ENCODE measurements around the gene TGDS.

TGDS gene

DNA sequence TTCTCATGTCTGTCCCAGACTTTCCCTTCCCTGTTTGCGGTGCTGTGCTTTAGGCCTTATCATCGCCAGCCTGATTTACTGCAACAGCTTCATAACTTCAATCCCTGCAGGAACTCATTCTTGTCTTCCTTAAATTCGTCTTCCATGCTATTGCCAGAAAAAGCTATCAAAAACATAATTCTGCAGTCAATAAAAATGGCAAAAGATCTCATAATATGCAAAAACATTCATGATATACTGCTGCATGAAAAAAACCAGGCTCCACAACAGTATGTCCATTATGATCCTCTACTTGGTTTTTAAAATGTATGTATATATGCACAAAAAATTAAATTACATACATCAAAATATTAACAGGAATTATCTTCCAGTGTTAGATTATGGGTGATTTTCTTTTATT is 28.4 kb downstream of the TGDS start:
- H3K4me3 ChIP-seq (ENCODE audit: low read depth, low read length), result no peak overlapping the region
- no peak for DNase-seq (ENCODE audit: low read depth)
- TF ChIP-seq, protein P1, sequence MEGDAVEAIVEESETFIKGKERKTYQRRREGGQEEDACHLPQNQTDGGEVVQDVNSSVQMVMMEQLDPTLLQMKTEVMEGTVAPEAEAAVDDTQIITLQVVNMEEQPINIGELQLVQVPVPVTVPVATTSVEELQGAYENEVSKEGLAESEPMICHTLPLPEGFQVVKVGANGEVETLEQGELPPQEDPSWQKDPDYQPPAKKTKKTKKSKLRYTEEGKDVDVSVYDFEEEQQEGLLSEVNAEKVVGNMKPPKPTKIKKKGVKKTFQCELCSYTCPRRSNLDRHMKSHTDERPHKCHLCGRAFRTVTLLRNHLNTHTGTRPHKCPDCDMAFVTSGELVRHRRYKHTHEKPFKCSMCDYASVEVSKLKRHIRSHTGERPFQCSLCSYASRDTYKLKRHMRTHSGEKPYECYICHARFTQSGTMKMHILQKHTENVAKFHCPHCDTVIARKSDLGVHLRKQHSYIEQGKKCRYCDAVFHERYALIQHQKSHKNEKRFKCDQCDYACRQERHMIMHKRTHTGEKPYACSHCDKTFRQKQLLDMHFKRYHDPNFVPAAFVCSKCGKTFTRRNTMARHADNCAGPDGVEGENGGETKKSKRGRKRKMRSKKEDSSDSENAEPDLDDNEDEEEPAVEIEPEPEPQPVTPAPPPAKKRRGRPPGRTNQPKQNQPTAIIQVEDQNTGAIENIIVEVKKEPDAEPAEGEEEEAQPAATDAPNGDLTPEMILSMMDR (IDR thresholded peaks at IDR 0.05; ENCODE audit: insufficient read depth, low read depth, low read length, missing control alignments), result no peak

DNA sequence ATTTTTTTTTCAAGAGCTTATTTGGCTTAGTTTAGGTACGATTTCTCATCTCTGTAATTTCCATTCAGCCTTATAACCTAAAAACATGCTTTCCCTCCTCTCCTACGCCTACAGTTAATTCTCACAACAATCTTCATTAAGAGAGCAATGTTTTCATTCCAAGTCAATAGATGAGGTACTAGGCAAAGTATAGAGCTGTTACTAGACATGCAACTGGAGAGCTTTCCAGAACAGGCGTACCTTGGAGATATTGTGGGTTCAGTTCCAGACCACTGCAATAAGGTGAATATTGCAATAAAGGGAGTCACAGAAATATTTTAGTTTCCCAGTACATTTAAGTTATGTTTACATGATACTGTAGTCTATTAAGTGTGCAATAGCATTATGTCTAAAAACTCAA is 34.8 kb downstream of the TGDS start:
- TF ChIP-seq, protein P1 (IDR thresholded peaks at IDR 0.05; ENCODE audit: insufficient read depth, low read depth, low read length, missing control alignments), result no peak
- no peak for DNase-seq (ENCODE audit: low read depth)
- H3K4me3 ChIP-seq (ENCODE audit: low read depth, low read length), result no peak overlapping the region

DNA sequence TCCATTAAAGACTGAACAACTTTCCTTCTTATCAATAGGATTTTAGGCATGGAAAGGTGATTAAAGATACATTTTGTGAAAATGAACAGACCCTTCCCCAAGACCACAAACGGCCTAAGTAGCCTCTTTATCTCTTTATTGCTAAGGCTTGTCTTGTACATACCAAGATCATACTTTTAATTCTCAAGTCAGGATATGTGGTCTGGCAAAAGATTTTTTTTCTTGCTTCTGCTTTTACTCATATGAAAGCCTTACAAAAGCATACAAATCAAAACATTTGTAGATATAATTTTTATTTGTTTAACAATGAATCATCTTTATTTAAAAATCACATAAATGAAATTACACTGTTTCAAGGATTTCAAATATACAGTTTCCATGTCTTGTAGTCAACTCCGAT is 35.8 kb downstream of the TGDS start:
- H3K4me3 ChIP-seq (ENCODE audit: low read depth, low read length), result no peak overlapping the region
- DNase-seq (ENCODE audit: low read depth), result no peak
- TF ChIP-seq, protein P1 (IDR thresholded peaks at IDR 0.05; ENCODE audit: insufficient read depth, low read depth, low read length, missing control alignments), result no peak

DNA sequence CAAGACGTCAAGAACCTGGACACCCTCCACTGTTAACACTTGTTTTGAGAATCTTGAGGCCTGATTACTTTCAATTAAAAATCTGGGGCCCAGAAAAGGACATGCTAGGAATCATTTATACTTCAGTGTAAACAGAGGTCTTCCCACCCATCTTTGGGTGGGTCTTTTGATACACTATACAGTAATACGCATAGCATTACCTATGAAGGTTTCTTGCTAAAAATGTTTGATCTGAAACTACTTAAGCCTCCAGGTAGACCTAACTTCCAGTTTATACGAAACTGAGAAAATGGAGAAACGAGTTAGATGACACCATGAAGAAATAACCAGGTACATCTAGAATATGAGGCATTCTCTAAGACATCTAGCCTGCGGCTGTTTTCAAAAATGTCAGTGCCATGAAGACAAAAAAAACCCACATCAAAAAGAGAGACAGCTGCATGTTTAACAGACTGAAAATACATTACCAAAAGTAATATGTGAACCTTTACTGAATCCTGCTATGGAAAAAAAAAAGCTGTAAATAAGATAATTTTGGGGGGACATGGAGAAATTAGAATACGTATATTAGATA is 36.6 kb downstream of the TGDS start:
- H3K4me3 ChIP-seq (ENCODE audit: low read depth, low read length), result no peak overlapping the region
- DNase-seq (ENCODE audit: low read depth), result no peak
- TF ChIP-seq, protein P1 (IDR thresholded peaks at IDR 0.05; ENCODE audit: insufficient read depth, low read depth, low read length, missing control alignments), result no peak

DNA sequence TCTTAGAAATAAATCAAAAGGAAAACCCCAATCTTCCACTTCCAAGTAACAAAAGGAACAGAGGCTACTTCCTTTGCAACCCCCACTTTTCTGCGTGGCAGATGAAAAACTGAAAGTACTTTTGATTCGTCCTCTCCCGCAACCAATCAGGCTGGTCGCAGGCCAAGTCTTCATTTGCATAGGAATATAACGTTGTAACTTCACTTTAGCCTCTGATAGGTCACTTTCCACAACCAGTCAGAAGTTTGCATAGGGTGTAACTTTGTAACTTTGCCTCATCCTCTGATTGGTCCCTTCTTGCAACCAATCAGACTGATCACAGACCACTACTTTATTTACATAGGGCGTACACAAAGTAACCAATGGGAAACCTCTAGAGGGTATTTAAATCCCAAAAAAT is 37.2 kb downstream of the TGDS start:
- DNase-seq (ENCODE audit: low read depth), result no peak
- H3K4me3 ChIP-seq (ENCODE audit: low read depth, low read length), result no peak overlapping the region
- TF ChIP-seq, protein P1 (IDR thresholded peaks at IDR 0.05; ENCODE audit: insufficient read depth, low read depth, low read length, missing control alignments), result no peak

DNA sequence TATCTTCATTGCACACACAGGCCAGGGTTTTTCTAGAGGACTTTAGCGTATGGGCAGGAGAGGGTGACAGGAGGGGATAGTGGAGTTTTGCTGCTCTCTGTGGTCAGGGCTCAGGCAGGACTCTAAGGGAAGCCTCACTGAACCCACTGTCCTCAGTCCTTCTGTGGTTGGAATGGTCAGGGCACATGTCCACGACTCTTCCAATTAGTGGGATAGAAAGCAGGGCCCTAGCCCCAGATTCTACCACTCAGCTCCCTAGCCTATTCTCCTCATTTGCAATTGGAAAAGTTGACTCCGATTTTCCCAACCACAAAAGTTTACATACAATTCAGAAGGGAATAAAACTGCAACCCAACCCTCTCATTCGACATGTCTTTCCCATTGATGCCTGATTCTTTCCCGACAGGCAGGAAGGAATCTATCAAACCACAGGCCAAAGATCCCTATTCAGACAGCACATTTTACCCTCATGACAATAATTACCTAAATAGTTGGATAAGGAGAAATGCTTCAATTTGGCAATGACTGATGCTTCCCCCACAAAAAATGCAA is 38.2 kb downstream of the TGDS start:
- no peak overlapping the region for H3K4me3 ChIP-seq (ENCODE audit: low read depth, low read length)
- TF ChIP-seq, protein P1 (IDR thresholded peaks at IDR 0.05; ENCODE audit: insufficient read depth, low read depth, low read length, missing control alignments), result no peak
- no peak for DNase-seq (ENCODE audit: low read depth)

DNA sequence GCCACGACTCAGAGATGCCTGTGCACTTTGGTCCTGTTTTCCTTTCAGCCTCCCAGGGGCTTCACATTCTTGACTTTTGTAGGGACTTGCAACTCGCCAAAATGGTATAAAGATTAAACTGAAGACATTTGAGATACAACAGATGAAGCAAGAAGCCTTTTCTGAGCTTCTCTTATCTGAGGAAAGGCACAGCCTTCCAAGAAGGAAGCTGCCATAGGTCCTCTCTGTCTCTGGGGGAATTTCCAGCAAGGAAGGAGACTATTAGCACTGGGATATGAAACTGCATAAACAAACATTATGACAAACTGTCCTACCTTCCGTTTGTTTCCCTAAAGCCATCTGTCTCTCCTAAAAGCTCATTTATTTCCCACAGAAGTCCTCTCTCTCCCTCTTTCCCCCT is 39.3 kb downstream of the TGDS start:
- TF ChIP-seq, protein P1 (IDR thresholded peaks at IDR 0.05; ENCODE audit: insufficient read depth, low read depth, low read length, missing control alignments), result no peak
- no peak overlapping the region for H3K4me3 ChIP-seq (ENCODE audit: low read depth, low read length)
- no peak for DNase-seq (ENCODE audit: low read depth)

All from GM12865 (cell line).